HPDE6-E6E7 (cell line): ENCODE results near the gene ZNF223.

Source experiments
- DNase-seq: peaks from one replicate; pipeline ENCODE4 v3.0.0; 2011; ENCODE audit warnings: missing footprints; ENCODE audit errors: extremely low spot score

ZNF223 gene

GRCh38 chr19:44051650-44052402, at the start of gene ZNF223:
ZNF223 (plus strand) TSS chr19:44052036; CDS start chr19:44055177, 3,141 bp downstream.
- peak; percentile 99 for DNase-seq

GRCh38 chr19:44002212-44002565, 49.6 kb upstream of the ZNF223 start:
- DNase-seq: no peak

- peak; percentile 88 for DNase-seq
Measured at GRCh38 chr19:44002566-44003460, 49.0 kb upstream of the ZNF223 start, which contains the start of gene ZNF230. ZNF230 (plus strand) TSS chr19:44002957; CDS start chr19:44007079, 4,122 bp downstream.

DNA sequence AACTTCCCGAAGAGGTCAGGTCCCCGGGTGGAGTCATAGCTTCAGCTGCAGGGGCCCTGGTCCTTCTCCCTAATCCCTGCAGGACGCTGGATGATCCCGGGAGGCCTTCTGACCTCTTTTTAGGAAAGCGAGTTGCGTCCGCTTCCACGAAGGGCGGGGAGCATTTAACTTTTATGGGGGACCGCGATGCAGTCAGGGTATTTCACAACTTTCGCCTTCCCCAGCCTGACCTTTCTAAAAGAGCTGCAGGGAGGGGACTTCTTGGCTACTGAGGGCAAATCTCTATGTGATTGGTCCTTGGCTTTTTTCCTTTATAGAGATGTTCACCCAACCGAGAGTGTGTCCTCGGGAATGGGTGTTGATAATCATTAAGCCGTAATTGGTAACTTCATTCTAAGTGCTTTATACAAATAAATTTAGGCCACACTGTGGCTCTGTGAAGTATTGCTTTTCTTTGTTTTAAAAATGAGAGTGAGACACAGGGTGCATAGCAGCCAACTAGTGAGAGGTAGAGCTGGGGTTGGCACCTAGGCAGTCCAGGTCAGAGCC, 48.3 kb upstream of the ZNF223 start:
- no peak for DNase-seq

GRCh38 chr19:44005973-44006372, 45.9 kb upstream of the ZNF223 start:
- DNase-seq: no peak

- DNase-seq: no peak
Measured at GRCh38 chr19:44007473-44007872, 44.4 kb upstream of the ZNF223 start.

DNA sequence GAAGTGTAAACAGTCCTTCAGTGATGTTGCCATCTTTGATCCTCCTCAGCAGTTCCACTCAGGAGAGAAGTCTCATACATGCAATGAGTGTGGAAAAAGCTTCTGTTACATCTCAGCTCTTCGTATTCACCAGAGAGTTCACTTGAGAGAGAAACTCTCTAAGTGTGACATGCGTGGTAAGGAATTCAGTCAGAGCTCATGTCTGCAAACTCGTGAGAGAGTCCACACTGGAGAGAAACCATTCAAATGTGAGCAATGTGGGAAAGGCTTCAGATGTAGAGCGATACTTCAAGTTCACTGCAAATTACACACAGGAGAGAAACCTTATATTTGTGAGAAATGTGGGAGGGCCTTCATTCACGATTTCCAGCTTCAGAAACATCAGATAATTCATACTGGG, 41.4 kb upstream of the ZNF223 start:
- DNase-seq: no peak

GRCh38 chr19:44019498-44019897, 32.3 kb upstream of the ZNF223 start:
- DNase-seq: no peak

GRCh38 chr19:44021221-44021620, 30.6 kb upstream of the ZNF223 start:
- DNase-seq: no peak

- no peak for DNase-seq
Measured at GRCh38 chr19:44024900-44025216, 27.0 kb upstream of the ZNF223 start.

DNA sequence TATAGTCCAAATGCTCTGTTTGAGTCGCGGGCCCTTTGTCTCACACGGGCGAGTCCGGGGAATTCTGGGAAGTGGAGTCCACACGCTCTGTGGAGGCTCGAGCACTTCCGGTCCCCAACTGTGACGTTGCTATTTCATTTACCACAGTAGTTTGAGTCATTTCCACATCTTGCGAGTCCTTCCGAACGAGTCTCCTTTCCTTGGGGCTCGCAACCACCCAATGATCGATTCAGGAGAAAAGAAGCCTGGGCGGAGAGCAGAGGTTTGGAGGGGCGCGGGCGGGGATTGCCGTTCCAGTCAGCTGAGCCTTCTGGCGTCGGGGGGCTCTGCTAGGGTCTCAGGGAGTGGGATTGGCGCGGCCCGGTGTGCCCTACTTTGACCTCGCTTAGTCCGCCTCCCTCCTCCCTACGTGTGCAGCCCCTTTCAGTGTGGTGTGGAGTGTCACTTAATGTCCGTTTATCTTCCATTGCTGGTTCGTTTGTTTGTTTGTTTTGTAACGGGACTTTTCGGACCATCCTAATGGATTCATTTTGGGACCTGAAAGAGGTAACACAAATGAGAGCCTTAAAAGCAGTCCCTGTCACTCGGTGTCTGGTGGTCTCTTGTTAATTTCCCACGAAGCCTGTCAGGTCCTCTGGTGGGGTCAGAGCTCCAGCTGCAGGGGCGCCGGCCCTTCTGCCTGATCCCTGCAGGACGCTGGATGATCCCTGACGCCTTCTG, 26.5 kb upstream of the ZNF223 start, which contains the start of gene ZNF222:
Gene ZNF222 (plus strand): TSS at position 163 of the 720 bp plus-strand sequence. CDS start 58 bp downstream, at position 221.
- DNase-seq: peak; percentile 70

GRCh38 chr19:44026622-44027021, 25.2 kb upstream of the ZNF223 start:
- DNase-seq: no peak

- no peak for DNase-seq
Measured at GRCh38 chr19:44032001-44032610, 19.7 kb upstream of the ZNF223 start.

DNA sequence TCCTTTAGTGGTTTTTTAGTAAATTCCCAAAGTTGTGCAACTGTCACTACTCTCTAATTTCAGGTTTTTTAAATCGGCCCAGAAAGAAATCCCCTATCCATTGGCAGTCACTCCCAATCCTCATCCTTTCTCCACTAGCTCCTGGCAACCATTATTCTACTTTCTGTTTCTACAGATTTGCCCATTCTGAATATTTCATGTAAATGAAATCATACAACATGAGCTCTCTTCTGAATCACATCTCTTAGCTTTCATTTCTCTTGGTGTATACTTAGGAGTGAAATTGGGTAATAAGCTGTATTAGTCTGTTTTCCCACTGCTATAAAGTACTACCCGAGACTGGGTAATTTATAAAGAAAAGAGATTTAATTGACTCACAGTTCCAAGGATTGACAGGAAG, 9.7 kb upstream of the ZNF223 start:
- DNase-seq: no peak

- peak; percentile 29 for DNase-seq
Measured at GRCh38 chr19:44050740-44051649, 841 bp upstream of the ZNF223 start.

GRCh38 chr19:44055870-44056269, 4.0 kb downstream of the ZNF223 start:
- no peak for DNase-seq

- no peak for DNase-seq
Measured at GRCh38 chr19:44059229-44059628, 7.4 kb downstream of the ZNF223 start.

GRCh38 chr19:44061038-44061437, 9.2 kb downstream of the ZNF223 start:
- no peak for DNase-seq

DNA sequence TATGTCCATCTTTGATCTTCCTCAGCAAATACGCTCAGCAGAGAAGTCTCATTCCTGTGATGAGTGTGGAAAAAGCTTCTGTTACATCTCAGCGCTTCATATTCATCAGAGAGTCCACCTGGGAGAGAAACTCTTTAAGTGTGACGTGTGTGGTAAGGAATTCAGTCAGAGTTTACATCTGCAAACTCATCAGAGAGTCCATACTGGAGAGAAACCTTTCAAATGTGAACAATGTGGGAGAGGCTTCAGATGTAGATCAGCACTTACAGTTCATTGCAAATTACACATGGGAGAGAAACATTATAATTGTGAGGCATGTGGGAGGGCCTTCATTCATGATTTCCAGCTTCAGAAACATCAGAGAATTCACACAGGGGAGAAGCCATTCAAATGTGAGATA, 14.5 kb downstream of the ZNF223 start:
- DNase-seq: no peak

DNA sequence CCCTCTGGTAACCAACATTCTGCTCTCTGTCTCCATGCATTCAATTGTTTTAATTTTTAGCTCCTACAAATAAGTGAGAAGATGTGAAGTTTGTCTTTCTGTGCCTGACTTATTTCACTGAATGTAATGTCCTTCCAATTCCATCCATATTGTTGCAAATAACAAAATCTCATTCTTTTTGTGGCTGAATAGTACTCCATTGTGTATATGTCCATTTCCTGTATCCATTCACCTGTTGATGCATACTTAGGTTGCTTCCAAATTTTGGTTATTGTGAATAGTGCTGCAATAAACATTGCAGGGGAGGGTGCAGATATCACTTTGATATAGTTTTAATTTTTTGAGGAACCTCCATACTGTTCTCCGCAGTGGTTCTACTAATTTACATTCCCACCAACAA, 17.6 kb downstream of the ZNF223 start:
- DNase-seq: no peak
